Epidermal melanocyte (primary cell): ENCODE results near the gene SHB.
"Not testable (repeated sequence)": the region's sequence is repeated elsewhere in the genome, so short reads cannot be mapped to it uniquely, and the experiment has no call there.

ENCODE experiments used
- DNase-seq: peaks from one replicate; pipeline ENCODE4 v3.0.0; 2011; ENCODE audit warnings: low spot score; ENCODE audit not compliant: insufficient read length

Gene SHB

GRCh38 chr9:37969558-37970300, 99.3 kb downstream of the SHB start:
- DNase-seq, result no peak

GRCh38 chr9:37969130-37969529, 99.9 kb downstream of the SHB start:
- DNase-seq, result no peak

- DNase-seq, result no peak
Observed at GRCh38 chr9:37968228-37968701, 100.8 kb downstream of the SHB start.

GRCh38 chr9:37967761-37968080, 101.3 kb downstream of the SHB start:
- DNase-seq, result no peak

- no peak for DNase-seq
Observed at GRCh38 chr9:37967014-37967760, 101.8 kb downstream of the SHB start.

GRCh38 chr9:37966412-37967013, 102.5 kb downstream of the SHB start:
- DNase-seq, result no peak

GRCh38 chr9:37965676-37966345, 103.2 kb downstream of the SHB start:
- DNase-seq, result not testable (repeated sequence)

- DNase-seq, result no peak
Observed at GRCh38 chr9:37965116-37965515, 103.9 kb downstream of the SHB start.

- DNase-seq, result no peak
Observed at GRCh38 chr9:37964740-37965081, 104.3 kb downstream of the SHB start.

GRCh38 chr9:37963936-37964739, 104.9 kb downstream of the SHB start:
- DNase-seq, result peak; percentile 73

GRCh38 chr9:37961351-37961750, 107.7 kb downstream of the SHB start:
- DNase-seq, result no peak

GRCh38 chr9:37960631-37961030, 108.4 kb downstream of the SHB start:
- no peak for DNase-seq

- DNase-seq, result no peak
Observed at GRCh38 chr9:37959976-37960375, 109.1 kb downstream of the SHB start.

GRCh38 chr9:37958154-37958553, 110.9 kb downstream of the SHB start:
- no peak for DNase-seq

- DNase-seq, result no peak
Observed at GRCh38 chr9:37957664-37957953, 111.4 kb downstream of the SHB start.

- DNase-seq, result no peak
Observed at GRCh38 chr9:37956904-37957663, 111.9 kb downstream of the SHB start.

- no peak for DNase-seq
Observed at GRCh38 chr9:37956423-37956820, 112.6 kb downstream of the SHB start.

- DNase-seq, result no peak
Observed at GRCh38 chr9:37955781-37956422, 113.1 kb downstream of the SHB start.

- DNase-seq, result no peak
Observed at GRCh38 chr9:37954581-37954981, 114.4 kb downstream of the SHB start.

GRCh38 chr9:37953775-37954437, 115.1 kb downstream of the SHB start:
- DNase-seq, result no peak
